ENCODE results near the gene CD99L2.

DNA sequence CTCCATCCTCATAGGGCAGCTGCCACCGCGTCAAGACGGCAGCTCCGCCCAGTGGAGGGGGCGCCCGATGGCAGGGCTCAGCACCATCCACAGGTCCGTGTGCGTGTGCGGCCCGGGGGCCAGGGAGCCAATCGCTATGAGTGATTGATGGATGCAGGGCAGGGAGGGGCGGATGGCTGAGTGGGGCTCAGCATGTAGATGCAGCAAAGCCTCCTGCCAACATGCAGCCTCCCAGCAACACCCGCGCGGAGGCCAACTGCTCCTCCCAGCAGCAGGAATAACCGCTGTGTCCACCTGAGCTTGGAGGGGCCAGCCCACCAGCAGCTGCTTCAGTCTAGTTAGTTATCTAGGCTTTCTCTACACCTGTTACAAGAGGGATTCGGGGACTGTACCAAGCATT, 127.8 kb downstream of the CD99L2 start:
- no peak for TF ChIP-seq POLR2A (IDR thresholded peaks at IDR 0.05; ENCODE audit: extremely low read depth, insufficient read length)
- TF ChIP-seq, protein P1, sequence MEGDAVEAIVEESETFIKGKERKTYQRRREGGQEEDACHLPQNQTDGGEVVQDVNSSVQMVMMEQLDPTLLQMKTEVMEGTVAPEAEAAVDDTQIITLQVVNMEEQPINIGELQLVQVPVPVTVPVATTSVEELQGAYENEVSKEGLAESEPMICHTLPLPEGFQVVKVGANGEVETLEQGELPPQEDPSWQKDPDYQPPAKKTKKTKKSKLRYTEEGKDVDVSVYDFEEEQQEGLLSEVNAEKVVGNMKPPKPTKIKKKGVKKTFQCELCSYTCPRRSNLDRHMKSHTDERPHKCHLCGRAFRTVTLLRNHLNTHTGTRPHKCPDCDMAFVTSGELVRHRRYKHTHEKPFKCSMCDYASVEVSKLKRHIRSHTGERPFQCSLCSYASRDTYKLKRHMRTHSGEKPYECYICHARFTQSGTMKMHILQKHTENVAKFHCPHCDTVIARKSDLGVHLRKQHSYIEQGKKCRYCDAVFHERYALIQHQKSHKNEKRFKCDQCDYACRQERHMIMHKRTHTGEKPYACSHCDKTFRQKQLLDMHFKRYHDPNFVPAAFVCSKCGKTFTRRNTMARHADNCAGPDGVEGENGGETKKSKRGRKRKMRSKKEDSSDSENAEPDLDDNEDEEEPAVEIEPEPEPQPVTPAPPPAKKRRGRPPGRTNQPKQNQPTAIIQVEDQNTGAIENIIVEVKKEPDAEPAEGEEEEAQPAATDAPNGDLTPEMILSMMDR (IDR thresholded peaks at IDR 0.05; ENCODE audit: low read depth, low read length), result no peak
- TF ChIP-seq, protein P2, sequence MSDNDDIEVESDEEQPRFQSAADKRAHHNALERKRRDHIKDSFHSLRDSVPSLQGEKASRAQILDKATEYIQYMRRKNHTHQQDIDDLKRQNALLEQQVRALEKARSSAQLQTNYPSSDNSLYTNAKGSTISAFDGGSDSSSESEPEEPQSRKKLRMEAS (IDR thresholded peaks at IDR 0.05; ENCODE audit: low read depth, low read length), result no peak
